ENCODE results near the gene GRK4.
A peak's percentile ranks its signal among the peaks of the same experiment; 100 is the strongest.
"Not testable (repeated sequence)": the region's sequence is repeated elsewhere in the genome, so short reads cannot be mapped to it uniquely, and the experiment has no call there.

The GRK4 gene

DNA sequence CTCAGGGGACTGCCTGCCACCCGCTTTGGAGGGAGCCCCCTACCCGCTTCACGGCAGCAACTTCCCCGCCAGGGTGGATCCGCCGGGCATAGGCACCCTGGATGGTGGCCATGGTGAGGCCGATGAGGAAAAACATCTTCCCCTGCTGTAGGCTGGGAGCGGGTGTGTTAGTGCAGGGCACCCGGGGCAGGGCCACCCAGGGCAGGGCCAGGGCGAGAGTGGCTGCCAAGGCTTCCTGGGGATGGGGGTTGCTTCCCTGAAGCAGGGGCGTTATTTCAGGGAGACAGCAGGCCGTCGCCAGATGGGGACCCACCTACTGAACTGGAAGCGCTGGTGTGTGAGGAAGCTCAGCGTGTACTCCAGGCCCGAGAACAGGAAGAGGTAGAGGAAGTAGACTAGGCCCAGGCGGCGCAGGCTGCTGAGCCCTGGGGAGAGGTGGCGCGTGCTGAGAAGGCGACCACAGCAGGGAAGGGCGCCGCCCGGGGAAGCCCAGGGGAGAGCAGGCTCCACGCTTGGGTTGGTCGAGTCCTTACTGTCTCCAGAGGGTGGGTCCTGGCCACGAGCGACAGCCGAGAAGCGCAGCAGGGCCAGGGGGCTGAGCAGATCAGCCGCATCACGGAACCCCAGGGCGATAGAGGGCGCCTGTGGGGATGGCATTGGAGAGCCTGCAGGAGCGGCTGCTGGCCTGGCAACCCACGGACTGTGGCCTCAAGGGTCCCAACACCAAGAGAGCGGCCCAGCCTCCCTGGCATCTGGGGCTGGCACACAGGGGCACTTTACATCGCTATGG is 31.7 kb upstream of the GRK4 start:
- DNase-seq = no peak

DNA sequence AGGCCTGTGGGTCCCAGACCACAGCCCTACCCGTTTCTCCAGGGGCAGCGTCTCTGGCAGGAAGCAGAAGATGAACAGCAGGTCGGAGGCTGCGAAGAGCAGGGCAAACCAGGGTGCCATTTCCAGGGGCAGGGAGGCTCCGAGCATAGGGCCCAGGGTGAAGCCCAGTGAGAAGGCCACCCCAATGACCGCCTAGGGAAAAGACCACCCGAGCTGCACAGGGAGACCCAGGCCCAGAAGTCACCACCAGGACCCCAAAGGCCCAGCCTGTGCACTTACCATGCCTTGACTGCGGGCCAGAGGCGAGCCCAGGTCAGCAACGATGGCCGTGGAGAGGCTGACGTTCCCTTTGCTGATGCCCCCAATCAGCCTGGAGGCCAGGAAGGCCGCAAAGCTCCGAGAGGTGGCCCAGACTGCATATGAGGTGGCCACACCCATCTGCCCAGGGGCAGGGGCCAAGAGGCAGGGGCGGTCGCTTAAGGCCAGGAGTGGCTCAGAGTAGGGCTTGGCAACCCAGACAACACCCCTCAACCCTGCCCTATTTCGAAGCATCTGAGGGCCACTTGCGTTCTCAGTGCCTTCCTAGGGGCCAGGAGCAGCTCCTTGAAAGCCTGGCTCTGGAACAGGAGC is 30.9 kb upstream of the GRK4 start:
- DNase-seq = no peak

DNA sequence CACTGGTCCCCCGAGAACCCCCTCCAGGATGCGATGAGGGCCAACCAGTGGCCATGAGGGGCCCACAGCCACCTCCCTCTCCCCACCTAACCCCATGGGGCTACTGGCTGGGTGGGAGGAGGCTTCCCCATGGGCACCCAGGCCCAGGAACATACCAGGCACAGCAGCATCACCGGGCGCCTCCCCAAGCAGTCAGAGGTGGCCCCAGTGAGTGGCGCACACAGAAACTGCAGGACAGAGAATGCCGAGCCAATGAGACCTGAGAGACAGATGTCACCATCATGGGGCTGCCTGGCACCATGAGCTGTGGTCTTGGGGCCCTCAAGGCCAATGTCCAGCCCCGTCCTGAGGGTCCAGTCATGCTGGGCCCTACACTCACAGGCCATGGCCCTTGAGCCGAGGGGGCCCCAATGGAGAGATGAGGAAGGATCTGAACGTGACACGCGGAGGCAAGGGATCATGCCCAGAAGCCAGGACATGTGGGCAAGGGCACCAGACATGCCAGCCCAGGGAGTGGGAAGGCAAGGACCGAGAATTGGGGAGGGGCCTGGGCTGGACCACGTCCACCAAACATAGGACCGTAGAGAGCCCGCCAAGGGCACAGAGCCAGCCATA is 30.3 kb upstream of the GRK4 start:
- no peak for DNase-seq

DNA sequence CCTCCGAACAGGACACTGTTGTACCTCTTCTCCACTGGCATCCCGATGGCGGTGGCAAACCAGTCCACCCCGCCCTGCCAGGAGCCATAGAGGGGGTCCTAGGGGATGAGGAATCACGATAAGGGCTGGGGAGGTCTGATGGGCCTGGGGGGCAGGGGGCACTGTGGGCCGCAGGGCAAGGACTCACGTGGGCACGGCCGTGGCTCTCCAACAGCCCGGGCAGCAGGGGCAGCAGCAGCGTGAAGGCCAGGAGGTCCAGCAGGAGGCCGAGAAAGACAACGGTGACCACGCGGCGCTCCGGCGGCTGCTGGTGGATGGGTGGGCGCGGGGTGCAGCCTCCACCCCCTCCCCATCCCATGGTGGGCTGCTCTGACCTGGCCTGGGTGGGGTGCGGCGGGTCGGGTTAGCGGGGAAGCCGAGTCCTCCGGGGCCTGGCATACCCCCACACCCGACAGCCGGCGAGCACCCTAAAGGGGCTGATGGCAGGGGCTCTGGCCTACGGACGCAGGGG is 29.8 kb upstream of the GRK4 start:
- no peak for DNase-seq

DNA sequence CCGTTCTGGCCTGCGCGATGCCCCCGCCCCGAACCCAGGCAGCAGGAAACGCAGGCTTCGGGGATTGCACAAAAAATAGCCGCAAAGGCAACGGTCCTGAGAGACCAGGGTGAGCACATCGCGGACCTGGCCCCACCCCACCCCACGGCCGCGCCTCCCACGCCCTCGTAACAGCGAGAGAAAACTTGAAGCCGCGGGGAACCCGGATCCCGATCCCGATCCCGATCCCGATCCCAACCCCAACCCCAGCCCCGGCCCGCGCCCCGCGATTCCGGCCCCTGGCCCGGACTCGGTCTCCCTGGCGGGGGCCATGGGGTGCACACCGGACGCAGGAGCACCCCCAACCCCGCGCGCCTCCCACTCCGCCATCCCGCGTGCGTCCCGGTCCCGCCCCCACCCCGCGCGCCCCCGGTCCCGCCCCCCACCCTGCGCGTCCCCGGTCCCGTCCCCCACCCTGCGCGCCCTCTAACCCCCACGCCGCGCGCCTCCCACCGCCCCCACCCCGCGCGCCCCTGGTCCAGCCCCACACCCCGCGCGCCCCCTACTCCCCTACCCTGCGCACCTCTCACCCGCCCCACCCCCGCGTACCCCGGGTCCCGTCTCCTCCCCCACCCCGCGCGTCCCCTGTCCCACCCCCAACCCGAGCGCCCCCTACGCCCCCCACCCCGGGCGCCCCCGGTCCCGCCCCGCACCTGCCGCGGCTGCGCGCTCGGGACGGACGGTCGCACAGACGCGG is 29.1 kb upstream of the GRK4 start:
- no peak for DNase-seq

DNA sequence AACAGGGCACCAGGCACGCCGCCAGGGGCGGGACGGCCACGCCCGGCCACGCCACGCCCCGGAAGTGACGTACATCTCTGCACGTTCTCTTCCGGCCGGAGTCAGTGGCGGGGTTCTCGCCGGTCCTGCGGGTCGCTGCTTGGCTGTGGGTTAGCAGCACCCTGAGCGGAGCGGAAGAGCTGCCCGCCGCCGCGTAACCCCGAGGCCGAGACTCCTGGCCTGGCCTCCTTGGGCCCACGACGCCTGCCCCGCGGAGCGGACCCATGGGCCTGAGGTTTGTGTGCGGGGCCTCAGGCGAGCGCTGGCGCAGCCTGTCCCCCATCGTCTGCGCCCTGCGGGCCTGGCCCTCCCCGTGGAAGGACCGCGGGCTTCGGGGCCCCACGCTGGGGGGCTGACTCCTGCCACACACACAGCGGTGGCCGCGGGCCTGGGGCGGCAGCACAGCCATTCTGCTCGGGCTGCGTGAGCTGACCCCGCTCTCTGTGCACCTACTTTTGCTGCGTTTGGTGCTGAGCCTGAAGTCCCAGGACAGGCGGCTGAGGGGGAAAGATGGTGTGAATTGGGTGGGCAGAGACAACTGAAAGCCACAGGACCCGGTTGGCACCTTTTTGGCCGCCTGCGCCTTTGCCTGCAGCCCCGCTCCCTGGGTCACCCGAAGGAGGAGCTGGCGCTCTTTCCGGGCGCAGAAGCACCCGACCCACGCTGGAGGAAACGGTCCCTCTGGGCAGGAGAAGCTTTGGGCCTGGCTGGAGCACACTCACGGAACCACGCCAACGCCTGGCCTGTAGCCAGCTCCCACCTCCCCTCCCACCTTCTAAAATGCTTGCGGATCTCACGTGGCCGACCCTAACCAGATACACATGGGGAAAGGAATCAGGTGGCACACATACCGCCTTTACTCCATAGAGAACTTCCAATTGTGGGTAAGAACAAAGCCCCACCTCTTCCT is 28.3 kb upstream of the GRK4 start:
- DNase-seq = peak; percentile 62

DNA sequence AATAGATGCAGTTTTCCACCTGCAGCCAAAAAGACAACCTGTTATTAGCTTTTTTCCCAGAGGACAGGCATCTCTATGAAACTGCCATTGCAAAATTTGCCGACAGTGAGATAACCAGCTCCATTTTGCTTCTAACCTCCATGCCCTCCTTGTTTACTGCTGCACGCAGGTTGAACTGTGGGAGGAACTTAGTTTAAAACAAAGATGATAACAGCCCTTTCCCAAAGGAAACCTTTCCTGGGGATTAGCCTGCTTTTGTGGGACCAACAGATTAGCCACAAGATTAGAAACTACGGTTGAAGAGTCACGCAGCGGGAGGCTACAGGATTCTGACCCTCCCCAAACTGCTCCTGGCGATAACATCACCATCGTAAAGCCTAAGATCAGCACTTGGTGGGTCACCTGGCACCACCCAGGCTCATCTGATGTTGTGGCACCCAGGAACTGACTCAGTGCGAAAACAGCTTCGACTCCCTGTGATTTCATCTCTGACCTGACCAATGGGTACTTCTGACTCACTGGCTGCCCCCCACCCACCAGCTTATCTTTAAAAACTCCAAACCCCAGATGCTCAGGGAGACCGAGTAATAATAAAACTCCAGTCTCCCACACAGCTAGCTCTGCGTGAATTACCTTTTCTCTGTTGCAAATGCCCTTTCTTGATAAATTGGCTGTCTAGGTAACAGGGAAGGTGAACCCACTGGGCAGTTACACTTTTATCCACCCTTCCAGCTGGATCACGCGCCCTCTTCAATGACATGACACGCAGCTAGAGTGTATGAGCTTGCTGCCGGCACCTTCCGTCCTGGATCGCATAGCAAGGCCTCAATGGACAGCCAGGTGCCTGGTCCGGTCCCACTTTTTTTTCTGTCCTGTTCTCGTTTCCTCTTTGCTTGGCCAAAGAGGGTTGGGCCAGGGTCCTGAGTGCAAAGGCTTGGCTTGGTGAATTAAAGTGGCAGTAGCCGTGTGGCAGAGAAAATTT is 27.3 kb upstream of the GRK4 start:
- no peak for DNase-seq

DNA sequence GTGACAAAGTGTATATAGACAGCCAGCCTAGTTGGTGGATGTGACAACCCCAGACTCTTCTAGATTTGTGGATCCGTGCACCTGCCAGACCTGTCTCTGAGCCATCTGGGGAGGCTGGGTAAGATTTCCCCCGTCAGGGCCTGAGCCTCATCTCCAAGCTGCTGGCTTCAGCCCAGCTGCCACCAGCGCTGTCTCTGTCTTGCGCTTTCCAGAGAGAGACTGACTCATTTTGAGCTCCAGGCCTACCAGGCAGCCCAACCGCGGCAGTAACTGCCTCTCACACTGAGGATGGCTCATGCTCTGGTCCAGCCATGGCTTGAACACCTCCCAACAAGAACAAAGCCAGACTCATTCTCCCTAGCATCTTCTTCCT is 26.6 kb upstream of the GRK4 start:
- no peak for DNase-seq

DNA sequence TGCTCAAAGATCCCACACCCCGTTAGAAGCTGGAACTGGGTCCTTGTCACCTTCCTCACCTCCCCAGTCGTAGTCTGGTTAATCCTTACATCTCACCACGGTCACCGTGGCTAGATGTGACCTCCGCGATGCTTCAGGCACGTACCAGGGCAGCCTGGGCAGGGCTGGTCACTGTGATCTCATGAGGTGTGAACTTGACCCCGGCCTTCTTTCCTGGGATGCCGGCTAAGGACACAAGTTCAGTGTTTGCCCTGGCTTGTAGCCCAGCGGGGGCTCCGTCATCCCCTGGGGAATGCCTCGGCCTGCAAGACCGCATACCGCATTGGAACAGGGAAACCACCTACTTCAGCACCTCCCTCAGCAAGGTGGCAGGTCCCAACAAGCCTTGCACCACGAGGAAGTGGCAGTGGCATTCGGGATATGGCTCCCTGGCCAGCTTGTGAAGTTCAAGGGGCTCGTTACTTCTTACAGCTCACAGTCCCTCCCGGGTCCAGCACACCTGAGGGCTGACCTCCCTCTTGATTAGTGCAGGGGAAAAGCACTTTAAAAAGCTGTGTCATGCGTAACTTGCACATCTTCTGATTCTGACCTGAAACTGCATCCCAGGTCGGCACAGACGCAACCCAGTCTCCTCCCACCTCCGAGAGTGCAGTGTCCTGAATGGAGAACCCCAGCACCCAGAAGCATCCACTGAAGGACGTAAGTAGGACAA is 26.1 kb upstream of the GRK4 start:
- DNase-seq = no peak

DNA sequence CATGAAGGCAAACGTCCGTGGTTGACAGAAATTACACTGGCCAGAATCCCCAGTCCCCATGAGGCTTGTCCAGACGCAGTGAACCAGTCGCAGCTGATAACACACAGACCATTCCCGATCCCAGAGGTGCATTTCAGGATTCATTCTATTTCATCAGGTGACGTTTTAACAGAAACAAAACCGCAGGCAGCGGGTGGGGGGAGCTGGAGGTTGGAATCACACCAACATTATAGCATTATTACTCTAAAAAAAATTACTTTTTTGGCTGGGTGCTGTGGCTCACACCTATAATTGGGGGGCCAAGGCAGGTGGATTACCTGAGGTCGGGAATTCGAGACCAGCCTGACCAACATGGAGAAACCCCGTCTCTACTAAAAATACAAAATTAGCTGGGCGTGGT is 25.4 kb upstream of the GRK4 start:
- DNase-seq = no peak

DNA sequence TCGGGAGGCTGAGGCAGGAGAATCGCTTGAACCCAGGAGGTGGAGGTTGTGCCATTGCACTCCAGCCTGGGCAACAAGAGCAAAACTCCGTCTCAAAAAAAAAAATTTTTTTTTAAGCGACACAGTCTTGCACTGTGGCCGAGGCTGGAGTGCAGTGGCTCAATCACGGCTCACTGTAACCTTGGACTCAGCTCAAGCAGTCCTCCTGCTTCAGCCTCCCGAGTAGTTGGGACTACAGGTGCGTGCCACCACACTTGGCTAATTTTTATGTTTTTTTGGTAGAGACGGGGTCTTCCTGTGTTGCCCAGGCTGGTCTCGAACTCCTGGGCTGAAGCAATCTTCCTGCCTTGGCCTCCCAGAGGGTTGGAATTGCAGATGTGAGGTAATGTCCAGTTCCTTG is 25.0 kb upstream of the GRK4 start:
- not testable (repeated sequence) for DNase-seq

DNA sequence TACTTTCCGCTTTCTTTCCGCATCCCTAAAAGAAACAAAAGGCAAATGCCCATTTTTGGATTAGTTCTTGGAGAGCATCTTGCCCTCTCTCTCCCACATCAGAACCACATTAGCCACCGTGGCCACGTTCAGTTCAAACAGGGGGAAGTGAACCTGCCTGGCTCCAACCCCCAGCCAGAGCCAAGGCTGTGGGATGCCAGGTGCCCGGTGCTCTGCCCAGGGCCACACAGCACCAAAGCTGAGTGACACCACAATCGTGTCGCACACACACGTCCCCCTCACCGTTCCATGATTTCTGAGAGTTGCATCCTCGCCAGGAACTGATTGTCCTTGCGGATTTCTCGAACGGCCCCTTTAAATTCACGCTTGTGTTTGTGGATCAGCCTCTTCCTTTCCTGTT is 24.5 kb upstream of the GRK4 start:
- no peak for DNase-seq

DNA sequence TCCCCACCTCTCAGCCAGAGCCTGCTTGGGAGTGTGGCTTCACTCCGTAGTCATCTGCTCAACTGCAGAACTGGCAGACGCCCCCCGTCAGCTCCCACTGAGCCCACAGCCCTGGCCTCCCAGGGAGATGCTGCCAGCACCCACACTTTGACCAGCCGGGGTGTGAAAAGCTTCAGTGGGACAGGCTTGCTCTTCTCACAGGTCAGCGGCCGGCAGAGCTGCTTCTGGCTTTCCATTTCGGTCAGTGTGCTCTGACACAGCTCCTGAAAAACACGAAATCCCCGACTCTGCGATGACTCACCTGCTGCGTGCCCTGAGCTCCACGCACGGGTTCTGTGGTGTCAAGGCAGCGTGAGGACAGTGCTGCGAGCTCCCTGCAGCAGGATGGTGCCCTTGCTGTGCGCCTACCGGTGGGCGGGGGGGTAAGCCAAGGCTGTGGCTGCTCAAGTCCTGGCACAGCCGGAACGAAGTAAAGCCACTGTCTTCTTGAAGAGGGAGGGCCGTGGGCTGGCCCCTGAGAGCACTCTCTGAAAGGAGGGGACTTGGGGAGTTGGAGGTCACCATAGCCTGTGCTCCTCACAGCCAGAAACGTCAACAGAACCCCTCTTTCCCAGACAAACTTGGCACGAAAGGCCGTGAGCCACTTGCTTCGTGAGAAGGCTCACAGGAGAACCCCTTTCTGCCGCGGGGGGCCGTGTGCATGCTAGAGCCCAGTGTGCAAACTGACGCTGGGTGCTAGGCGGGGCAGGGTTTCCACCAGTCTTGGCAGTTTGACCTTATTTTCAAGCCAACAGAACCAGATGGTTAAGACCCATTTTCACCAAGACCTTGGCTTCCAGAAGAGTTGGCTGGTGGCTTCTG is 23.8 kb upstream of the GRK4 start:
- DNase-seq = no peak

DNA sequence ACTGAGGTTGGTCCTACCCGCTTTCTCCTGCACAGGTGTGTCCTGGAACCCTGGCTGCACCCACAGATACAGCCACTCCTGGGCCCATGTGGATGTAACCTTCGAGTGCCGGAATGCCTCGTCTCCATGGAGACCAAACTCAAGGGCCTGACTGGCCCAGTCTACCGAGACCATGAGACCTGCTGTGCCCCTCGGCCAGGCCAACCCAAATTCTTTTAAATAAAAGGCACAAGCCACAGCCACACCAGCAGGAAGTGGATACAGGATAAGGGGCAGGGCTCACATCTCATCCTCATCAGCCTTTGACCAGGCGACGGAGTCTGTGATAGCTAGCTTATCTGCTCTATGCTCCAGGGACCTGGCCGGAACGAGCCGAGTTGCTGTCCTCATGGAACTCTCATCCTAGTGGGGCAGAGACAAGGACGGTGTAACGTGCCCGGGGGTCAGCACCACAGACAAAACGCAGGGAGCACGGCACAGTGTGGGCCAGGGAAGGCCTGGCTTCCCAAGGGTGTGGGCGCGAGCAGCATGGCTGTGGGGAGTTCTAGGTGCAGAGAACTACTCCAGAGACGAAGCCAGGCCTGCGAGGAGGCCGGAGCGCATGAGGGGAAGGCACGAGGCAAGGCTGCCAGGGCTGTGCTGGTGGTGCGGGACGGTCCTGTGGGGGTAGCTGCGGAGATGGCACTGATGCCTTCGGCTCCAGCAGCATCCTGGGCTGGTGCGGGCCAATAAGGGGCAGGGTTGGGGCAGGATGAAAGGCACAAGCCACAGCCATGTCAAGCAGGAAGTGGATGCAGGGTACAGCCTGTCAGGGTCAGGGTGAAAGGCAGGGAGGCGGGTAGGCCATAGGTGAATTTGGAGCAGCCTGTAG is 22.9 kb upstream of the GRK4 start:
- DNase-seq = no peak

DNA sequence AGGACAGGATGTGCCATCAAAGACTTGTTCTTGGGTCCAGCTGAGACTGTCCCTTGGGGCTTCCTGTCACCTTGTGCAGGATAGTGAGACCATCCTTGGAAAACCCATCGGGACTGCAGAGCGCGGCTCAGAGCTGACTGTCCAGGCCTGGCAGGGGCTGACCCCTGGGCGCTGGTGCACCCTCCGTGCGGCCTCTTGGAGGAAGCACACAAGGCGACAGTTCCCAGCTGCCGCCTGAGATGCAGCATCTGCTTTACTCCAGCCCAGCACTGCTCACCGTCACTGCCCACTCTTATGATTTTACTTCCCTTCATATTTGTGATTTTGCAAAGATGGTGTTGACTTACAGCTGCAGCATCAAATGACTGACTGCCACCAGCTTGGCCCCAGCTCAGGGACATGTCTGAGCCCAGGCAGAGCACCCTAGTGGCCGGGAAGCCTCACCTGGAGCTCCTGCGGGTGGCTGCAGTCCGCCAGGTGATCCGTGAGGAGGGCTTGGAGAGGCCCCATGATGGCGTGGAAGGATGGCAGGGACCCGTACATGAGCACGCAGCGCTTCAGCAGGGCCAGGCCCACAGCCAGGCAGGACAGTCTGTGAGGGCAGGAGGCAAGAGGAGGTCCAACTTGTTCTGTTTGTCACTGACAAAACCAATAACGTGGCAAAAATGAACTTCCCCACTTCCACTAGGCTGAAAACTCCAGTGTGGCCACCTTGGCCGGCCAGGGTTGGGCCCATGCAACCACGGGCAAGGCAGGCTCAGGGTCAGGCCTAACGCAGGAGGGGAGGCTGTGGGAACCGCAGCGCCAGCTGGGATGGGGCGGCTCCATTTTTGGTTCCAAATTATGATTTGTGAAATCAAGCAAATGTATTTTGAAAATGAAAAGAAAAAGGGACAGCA is 22.0 kb upstream of the GRK4 start:
- DNase-seq = no peak

DNA sequence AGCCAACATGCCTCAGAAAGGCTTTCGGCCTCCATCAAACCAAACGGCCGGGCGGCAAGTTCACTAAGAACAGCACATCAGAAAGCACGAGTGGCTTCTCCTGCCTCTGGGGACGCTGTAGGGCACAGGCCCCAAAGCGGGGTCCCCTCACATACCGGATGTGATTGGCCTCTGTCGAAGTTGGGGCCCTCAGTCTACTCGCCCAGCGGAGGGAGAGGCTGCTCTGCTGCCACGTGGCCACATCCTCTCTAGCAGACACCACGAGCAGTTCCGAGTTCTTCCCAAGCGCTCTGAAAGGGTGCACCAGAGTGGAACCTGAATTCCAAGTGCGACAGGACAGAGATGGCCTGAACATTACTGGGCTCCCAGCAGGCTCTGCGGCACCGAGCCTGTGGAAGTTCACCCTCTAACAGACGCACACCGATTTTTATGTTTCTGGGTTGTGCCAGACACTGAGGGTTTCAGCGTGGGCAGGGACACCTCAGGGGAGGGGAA is 21.3 kb upstream of the GRK4 start:
- DNase-seq = no peak
